HepG2 (cell line): Measurements from ENCODE around the gene ACAP1. TPM values are rescaled to one million over a fixed set of nuclear protein-coding genes. Genes with fewer than 3 reads are reported as not detected.

Experiments
- ATF7 ChIP-seq, 2 experiments: fragments of 450-650 bp in 1 of 2; sonication (generic) in 1 of 2; formaldehyde crosslinking in 1 of 2; IDR thresholded peaks; 2 replicates each; pipeline versions ENCODE4 v1.4.0 to v1.6.1; 2016 to 2020; ENCODE audit warnings: antibody characterized with exemption in 1 of 2, mild to moderate bottlenecking in 1 of 2, missing genetic modification reagents in 1 of 2
- CHCHD3 ChIP-seq: sonication (generic); formaldehyde crosslinking; IDR thresholded peaks from 2 replicates; pipeline ENCODE4 v1.8.0; 2022; ENCODE audit warnings: mild to moderate bottlenecking, missing genetic modification reagents, moderate library complexity
- ERF ChIP-seq: IDR thresholded peaks from 2 replicates; pipeline ENCODE4 v1.6.1; 2018; ENCODE audit warnings: missing biosample characterization, missing genetic modification reagents
- HCFC1 ChIP-seq: fragments of 150-350 bp; IDR thresholded peaks from 2 replicates; pipeline ENCODE4 v1.6.1; 2014; ENCODE audit warnings: low read depth, low read length
- HNRNPLL ChIP-seq: fragments of 200-400 bp; formaldehyde crosslinking; IDR thresholded peaks from 2 replicates; pipeline ENCODE4 v1.6.1; 2017; ENCODE audit warnings: mild to moderate bottlenecking, low read depth, low read length; ENCODE audit not compliant: poor library complexity, severe bottlenecking
- MAZ ChIP-seq, 2 experiments: sonication (generic) in 1 of 2; formaldehyde crosslinking in 1 of 2; IDR thresholded peaks; 2 replicates each; pipeline versions ENCODE4 v1.5.0 to v1.6.1; 2012 to 2020; ENCODE audit warnings: low read depth in 2 of 2, mild to moderate bottlenecking in 2 of 2, borderline replicate concordance in 1 of 2, improper control_type of control experiment in 1 of 2, low read length in 1 of 2, missing genetic modification reagents in 1 of 2, moderate library complexity in 1 of 2
- NCOR1 ChIP-seq: fragments of 200-600 bp; sonication (generic); IDR thresholded peaks from 2 replicates; pipeline ENCODE4 v1.7.0; 2017; ENCODE audit warnings: antibody characterized with exemption, low read length, borderline replicate concordance
- PHF21A ChIP-seq: sonication (generic); formaldehyde crosslinking; IDR thresholded peaks from 2 replicates; pipeline ENCODE4 v1.5.0; 2020; ENCODE audit warnings: mild to moderate bottlenecking, missing genetic modification reagents
- PLRG1 ChIP-seq: fragments of 450-650 bp; conservative IDR thresholded peaks from 2 replicates; pipeline ENCODE4 v1.6.1; 2016
- RCOR2 ChIP-seq: IDR thresholded peaks from 2 replicates; pipeline ENCODE4 v1.6.1; 2016; ENCODE audit warnings: missing biosample characterization, missing genetic modification reagents
- SATB2 ChIP-seq: sonication (generic); formaldehyde crosslinking; IDR thresholded peaks from 2 replicates; pipeline ENCODE4 v1.5.0; 2020; ENCODE audit warnings: missing genetic modification reagents
- SRY ChIP-seq: sonication (generic); formaldehyde crosslinking; IDR thresholded peaks from 2 replicates; pipeline ENCODE4 v1.8.0; 2022; ENCODE audit warnings: mild to moderate bottlenecking, missing genetic modification reagents
- TBX2 ChIP-seq: sonication (generic); formaldehyde crosslinking; IDR thresholded peaks from 2 replicates; pipeline ENCODE4 v1.5.0; 2020; ENCODE audit warnings: missing genetic modification reagents, mild to moderate bottlenecking, borderline replicate concordance
- TOPORS ChIP-seq: sonication (generic); formaldehyde crosslinking; IDR thresholded peaks from 2 replicates; pipeline ENCODE4 v1.8.0; 2023; ENCODE audit warnings: mild to moderate bottlenecking, missing genetic modification reagents
- ZNF296 ChIP-seq: sonication (generic); formaldehyde crosslinking; conservative IDR thresholded peaks from 2 replicates; pipeline ENCODE4 v1.5.0; 2020; ENCODE audit warnings: mild to moderate bottlenecking, missing genetic modification reagents
- ZNF333 ChIP-seq: sonication (generic); formaldehyde crosslinking; IDR thresholded peaks from 2 replicates; pipeline ENCODE4 v1.4.0; 2020; ENCODE audit warnings: mild to moderate bottlenecking, missing genetic modification reagents, borderline replicate concordance
- ZNF564 ChIP-seq: sonication (generic); formaldehyde crosslinking; IDR thresholded peaks from 2 replicates; pipeline ENCODE4 v1.8.1; 2023; ENCODE audit warnings: mild to moderate bottlenecking, missing genetic modification reagents
- ZSCAN21 ChIP-seq: sonication (generic); formaldehyde crosslinking; IDR thresholded peaks from 2 replicates; pipeline ENCODE4 v1.8.0; 2022; ENCODE audit warnings: mild to moderate bottlenecking, missing genetic modification reagents, moderate library complexity, borderline replicate concordance
- ZSCAN31 ChIP-seq: sonication (generic); formaldehyde crosslinking; IDR thresholded peaks from 2 replicates; pipeline ENCODE4 v1.5.0; 2020; ENCODE audit warnings: low read depth, mild to moderate bottlenecking, missing genetic modification reagents
- ZZZ3 ChIP-seq: sonication (generic); formaldehyde crosslinking; IDR thresholded peaks from 2 replicates; pipeline ENCODE4 v1.4.0; 2020; ENCODE audit warnings: missing genetic modification reagents, mild to moderate bottlenecking, borderline replicate concordance
- polyA plus RNA-seq, 8 experiments: library from polyadenylated mRNA; depleted of rRNA in 3 of 8; stranded (reverse) in 7 of 8; unstranded in 1 of 8; fragments of >200 nt; fragmentation: Illumina TruSeq in 4 of 8; extraction: Trizol in 4 of 8; gene quantifications; 2 replicates each; pipeline versions ENCODE4 v1.2.1 to v1.2.3, GENCODE V29; 2011 to 2016; ENCODE audit warnings: low read depth in 4 of 8, missing spikeins in 1 of 8, mixed read lengths in 1 of 8; ENCODE audit not compliant: insufficient read depth in 1 of 8
- total RNA-seq, 5 experiments: library from RNA; depleted of rRNA; stranded (reverse); fragments of >200 nt; fragmentation: Illumina TruSeq; extraction: Trizol; gene quantifications; 2 replicates each; pipeline ENCODE4 v1.2.3, GENCODE V29; 2016; ENCODE audit warnings: low read depth in 1 of 5
- TF ChIP-seq, protein P1 (sequence below): sonication (generic); formaldehyde crosslinking; IDR thresholded peaks from 2 replicates; pipeline ENCODE4 v1.8.0; 2023; ENCODE audit warnings: mild to moderate bottlenecking, missing genetic modification reagents
- TF ChIP-seq, protein P2 (sequence below): sonication (generic); formaldehyde crosslinking; IDR thresholded peaks from 2 replicates; pipeline ENCODE4 v1.4.0; 2020; ENCODE audit warnings: mild to moderate bottlenecking, low read depth, missing genetic modification reagents
- TF ChIP-seq, protein P3 (sequence below): sonication (generic); formaldehyde crosslinking; IDR thresholded peaks from 2 replicates; pipeline ENCODE4 v1.4.0; 2020; ENCODE audit warnings: missing genetic modification reagents
- TF ChIP-seq, protein P4 (sequence below): sonication (generic); formaldehyde crosslinking; IDR thresholded peaks from 2 replicates; pipeline ENCODE4 v1.5.0; 2020; ENCODE audit warnings: mild to moderate bottlenecking, missing genetic modification reagents, moderate library complexity

The ACAP1 gene
- total and polyA plus RNA-seq, 2 of the 13 experiments (the other 11 are each of a cell fraction or from before 2014, with no cell fraction given) = 1.3 to 2.5 TPM

DNA sequence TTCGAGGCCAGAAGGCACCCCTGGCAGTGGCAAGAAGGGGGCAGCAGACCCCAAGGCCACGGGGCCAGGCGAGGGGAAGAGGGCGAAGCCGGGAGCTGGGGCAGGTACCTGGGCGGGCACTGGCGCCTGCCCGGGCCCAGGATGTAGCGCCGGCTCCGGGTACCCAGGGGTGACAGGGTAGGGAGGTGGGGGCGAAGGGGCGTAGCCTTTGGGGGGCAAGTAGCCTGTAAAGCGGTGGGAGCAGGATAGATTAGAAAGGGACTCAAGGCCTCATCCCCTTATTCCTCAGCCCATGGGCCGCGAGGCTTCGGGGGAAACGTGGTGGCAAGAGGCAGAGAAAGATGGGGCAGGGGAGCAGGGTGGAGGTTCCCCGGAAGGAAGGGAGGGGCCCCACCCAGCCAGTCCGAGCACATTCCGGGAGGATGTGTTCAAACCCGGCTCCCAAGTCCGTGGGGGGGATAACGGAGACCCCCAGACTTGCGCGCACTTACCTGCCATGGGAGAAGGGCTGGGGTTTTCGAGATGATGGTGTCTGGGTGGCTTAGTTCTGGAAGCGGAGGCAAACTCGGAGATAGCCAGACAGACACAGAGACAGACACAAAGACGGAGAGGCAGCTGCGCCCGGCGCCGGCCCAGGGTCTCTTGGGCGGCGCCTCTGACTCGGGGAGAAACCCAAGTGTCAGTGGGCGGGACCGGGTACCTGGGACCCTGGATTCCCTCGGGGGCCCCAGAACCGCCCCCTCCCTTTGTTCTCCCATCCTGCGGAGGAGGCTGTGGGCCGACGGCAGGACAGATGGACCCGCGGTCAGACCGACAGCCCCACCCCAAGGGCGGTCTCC lies 57.5 kb downstream of the ACAP1 start (continued):
- TF ChIP-seq MAZ (IDR thresholded peaks at IDR 0.05; ENCODE audit: borderline replicate concordance, low read depth, low read length) = no peak
- TF ChIP-seq MAZ (CRISPR knock-in tag; IDR thresholded peaks at IDR 0.05; ENCODE audit: low read depth) = no peak
- TF ChIP-seq HNRNPLL = no peak
- TF ChIP-seq ZNF296 = no peak
- TF ChIP-seq HCFC1 = no peak
- TF ChIP-seq ZNF333 (CRISPR knock-in tag) = no peak
- no peak for TF ChIP-seq NCOR1
- no peak for TF ChIP-seq ZNF564
- no peak for TF ChIP-seq PLRG1
- no peak; the same call in 1 of the 2 replicates for TF ChIP-seq ERF (CRISPR knock-in tag)
- TF ChIP-seq ZZZ3 (CRISPR knock-in tag) = peak; percentile 46; the same call in 1 of the 2 replicates
- TF ChIP-seq CHCHD3 = no peak
- TF ChIP-seq, protein P1, sequence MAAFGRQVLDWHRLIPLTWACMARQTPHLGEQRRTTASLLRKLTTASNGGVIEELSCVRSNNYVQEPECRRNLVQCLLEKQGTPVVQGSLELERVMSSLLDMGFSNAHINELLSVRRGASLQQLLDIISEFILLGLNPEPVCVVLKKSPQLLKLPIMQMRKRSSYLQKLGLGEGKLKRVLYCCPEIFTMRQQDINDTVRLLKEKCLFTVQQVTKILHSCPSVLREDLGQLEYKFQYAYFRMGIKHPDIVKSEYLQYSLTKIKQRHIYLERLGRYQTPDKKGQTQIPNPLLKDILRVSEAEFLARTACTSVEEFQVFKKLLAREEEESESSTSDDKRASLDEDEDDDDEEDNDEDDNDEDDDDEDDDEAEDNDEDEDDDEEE (CRISPR knock-in tag) = 0 out of 2 replicates have a peak, but pooled peaks have one; percentile 9
- TF ChIP-seq, protein P2, sequence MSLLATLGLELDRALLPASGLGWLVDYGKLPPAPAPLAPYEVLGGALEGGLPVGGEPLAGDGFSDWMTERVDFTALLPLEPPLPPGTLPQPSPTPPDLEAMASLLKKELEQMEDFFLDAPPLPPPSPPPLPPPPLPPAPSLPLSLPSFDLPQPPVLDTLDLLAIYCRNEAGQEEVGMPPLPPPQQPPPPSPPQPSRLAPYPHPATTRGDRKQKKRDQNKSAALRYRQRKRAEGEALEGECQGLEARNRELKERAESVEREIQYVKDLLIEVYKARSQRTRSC (CRISPR knock-in tag) = no peak
- TF ChIP-seq SRY (CRISPR knock-in tag) = no peak
- no peak for TF ChIP-seq TOPORS (CRISPR knock-in tag)
- TF ChIP-seq, protein P3, sequence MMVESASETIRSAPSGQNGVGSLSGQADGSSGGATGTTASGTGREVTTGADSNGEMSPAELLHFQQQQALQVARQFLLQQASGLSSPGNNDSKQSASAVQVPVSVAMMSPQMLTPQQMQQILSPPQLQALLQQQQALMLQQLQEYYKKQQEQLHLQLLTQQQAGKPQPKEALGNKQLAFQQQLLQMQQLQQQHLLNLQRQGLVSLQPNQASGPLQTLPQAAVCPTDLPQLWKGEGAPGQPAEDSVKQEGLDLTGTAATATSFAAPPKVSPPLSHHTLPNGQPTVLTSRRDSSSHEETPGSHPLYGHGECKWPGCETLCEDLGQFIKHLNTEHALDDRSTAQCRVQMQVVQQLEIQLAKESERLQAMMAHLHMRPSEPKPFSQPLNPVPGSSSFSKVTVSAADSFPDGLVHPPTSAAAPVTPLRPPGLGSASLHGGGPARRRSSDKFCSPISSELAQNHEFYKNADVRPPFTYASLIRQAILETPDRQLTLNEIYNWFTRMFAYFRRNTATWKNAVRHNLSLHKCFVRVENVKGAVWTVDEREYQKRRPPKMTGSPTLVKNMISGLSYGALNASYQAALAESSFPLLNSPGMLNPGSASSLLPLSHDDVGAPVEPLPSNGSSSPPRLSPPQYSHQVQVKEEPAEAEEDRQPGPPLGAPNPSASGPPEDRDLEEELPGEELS (CRISPR knock-in tag) = no peak
- no peak for TF ChIP-seq PHF21A (CRISPR knock-in tag)
- TF ChIP-seq RCOR2 (CRISPR knock-in tag) = no peak
- no peak for TF ChIP-seq SATB2 (CRISPR knock-in tag)
- TF ChIP-seq, protein P4, sequence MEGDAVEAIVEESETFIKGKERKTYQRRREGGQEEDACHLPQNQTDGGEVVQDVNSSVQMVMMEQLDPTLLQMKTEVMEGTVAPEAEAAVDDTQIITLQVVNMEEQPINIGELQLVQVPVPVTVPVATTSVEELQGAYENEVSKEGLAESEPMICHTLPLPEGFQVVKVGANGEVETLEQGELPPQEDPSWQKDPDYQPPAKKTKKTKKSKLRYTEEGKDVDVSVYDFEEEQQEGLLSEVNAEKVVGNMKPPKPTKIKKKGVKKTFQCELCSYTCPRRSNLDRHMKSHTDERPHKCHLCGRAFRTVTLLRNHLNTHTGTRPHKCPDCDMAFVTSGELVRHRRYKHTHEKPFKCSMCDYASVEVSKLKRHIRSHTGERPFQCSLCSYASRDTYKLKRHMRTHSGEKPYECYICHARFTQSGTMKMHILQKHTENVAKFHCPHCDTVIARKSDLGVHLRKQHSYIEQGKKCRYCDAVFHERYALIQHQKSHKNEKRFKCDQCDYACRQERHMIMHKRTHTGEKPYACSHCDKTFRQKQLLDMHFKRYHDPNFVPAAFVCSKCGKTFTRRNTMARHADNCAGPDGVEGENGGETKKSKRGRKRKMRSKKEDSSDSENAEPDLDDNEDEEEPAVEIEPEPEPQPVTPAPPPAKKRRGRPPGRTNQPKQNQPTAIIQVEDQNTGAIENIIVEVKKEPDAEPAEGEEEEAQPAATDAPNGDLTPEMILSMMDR (CRISPR knock-in tag) = 0 out of 2 replicates have a peak, but pooled peaks have one; percentile 10
- no peak for TF ChIP-seq ZSCAN21
- no peak for TF ChIP-seq TBX2
- no peak for TF ChIP-seq ZSCAN31 (CRISPR knock-in tag)
- no peak for TF ChIP-seq ATF7 (IDR thresholded peaks at IDR 0.05)
- TF ChIP-seq ATF7 (CRISPR knock-in tag; IDR thresholded peaks at IDR 0.05) = peak; percentile 36; the same call in 1 of the 2 replicates
